Measurements from ENCODE around the gene GALNS.

DNA sequence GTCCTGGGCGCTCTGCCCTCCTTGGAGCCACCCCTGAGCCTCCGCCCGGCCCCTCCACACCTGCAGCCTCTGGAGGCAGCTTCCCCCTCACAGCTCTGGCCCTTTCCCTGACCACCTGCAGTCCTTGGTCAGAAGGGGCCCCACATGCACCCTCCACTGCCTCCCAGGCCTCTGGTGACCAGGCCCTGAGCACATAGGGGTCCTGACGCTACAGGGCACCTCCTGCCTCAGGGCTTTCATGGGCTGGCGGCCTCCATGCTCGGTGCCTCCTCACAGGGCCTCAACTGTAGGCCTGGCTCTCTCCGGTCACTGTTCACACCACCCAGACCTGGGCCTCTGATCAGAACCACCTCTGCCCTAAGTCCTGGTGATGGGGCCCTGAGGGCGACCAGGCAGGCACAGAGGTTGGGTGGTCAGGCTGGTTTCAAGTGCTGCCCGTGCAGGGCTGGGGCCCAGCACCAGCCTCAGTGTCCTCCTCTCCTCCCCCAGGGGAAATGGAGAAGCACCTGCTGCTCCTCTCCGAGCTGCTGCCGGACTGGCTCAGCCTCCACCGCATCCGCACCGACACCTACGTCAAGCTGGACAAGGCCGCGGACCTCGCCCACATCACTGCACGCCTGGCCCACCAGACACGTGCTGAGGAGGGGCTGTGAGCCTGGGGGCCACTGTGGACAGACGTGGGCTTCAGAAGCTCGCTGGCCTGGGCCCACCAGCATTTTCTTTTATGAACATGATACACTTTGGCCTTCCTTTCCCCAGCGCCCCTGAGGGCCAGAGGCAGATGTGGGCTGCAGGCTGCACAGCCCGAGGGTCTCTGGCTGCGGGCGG, 48.9 kb downstream of the GALNS start:
- TF ChIP-seq EZH2 (IDR thresholded peaks at IDR 0.05; ENCODE audit: borderline replicate concordance, low read depth, low read length, severe bottlenecking) (no peak), POLR2A (IDR thresholded peaks at IDR 0.05; ENCODE audit: low read depth, low read length) (peak; percentile 7), MYC (IDR thresholded peaks at IDR 0.05; ENCODE audit: low read depth, low read length) (no peak), POLR2AphosphoS5 (IDR thresholded peaks at IDR 0.05; ENCODE audit: insufficient read depth, low read depth, low read length) (peak; percentile 21)
- TF ChIP-seq, protein P1, sequence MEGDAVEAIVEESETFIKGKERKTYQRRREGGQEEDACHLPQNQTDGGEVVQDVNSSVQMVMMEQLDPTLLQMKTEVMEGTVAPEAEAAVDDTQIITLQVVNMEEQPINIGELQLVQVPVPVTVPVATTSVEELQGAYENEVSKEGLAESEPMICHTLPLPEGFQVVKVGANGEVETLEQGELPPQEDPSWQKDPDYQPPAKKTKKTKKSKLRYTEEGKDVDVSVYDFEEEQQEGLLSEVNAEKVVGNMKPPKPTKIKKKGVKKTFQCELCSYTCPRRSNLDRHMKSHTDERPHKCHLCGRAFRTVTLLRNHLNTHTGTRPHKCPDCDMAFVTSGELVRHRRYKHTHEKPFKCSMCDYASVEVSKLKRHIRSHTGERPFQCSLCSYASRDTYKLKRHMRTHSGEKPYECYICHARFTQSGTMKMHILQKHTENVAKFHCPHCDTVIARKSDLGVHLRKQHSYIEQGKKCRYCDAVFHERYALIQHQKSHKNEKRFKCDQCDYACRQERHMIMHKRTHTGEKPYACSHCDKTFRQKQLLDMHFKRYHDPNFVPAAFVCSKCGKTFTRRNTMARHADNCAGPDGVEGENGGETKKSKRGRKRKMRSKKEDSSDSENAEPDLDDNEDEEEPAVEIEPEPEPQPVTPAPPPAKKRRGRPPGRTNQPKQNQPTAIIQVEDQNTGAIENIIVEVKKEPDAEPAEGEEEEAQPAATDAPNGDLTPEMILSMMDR (IDR thresholded peaks at IDR 0.05; ENCODE audit: extremely low read depth in 1 of 2, insufficient read depth in 1 of 2, low read depth in 1 of 2, low read length in 2 of 2), result no peak
